Left ventricle myocardium inferior (tissue), 1 donor: ENCODE results near the gene PCBP3. TPM values are rescaled to one million over a fixed set of nuclear protein-coding genes. Genes with fewer than 3 reads are reported as not detected.
"Not testable (repeated sequence)": the region's sequence is repeated elsewhere in the genome, so short reads cannot be mapped to it uniquely, and the experiment has no call there.

Source experiments
- DNase-seq: peaks from one replicate; pipeline ENCODE4 v3.0.0-alpha.2; 2020
- H3K27ac ChIP-seq: fragments of 200-600 bp; replicated peaks from 2 replicates; pipeline ENCODE4 v1.8.0; 2021
- H3K27me3 ChIP-seq: fragments of 200-600 bp; 2 replicates; pipeline ENCODE4 v1.8.0; 2021; ENCODE audit warnings: low read depth
- H3K36me3 ChIP-seq: fragments of 200-600 bp; 2 replicates; pipeline ENCODE4 v1.8.0; 2021
- H3K4me1 ChIP-seq: fragments of 200-600 bp; 2 replicates; pipeline ENCODE4 v1.8.0; 2021
- H3K4me3 ChIP-seq: fragments of 200-600 bp; 2 replicates; pipeline ENCODE4 v1.8.0; 2021; ENCODE audit warnings: mild to moderate bottlenecking, moderate library complexity
- H3K9me3 ChIP-seq: fragments of 200-600 bp; replicated peaks from 2 replicates; pipeline ENCODE4 v1.8.0; 2021
- intact Hi-C: fragments of 100-400 bp; cut with micrococcal nuclease; formaldehyde crosslinking; loops from one replicate; pipeline ENCODE4 v1.11.0; 2022
- total RNA-seq: library from RNA; stranded (reverse); fragmentation: NEBNext Ultra II Directional; extraction: Animal tissue kit (Norgen Biotek cat#: 25700); gene quantifications from one replicate; pipeline ENCODE4 v1.2.1, GENCODE V29; 2021
- TF ChIP-seq, protein P1 (sequence below): fragments of 200-600 bp; IDR thresholded peaks from 2 replicates; pipeline ENCODE4 v1.8.0; 2021; ENCODE audit warnings: antibody characterized with exemption, mild to moderate bottlenecking, borderline replicate concordance
- donor health status: DM: no; HTN: yes; CAD: no; lungs with severe emphysema.

Gene PCBP3
- total RNA-seq, 1 donor from 2014 or later, result 2.9 TPM

DNA sequence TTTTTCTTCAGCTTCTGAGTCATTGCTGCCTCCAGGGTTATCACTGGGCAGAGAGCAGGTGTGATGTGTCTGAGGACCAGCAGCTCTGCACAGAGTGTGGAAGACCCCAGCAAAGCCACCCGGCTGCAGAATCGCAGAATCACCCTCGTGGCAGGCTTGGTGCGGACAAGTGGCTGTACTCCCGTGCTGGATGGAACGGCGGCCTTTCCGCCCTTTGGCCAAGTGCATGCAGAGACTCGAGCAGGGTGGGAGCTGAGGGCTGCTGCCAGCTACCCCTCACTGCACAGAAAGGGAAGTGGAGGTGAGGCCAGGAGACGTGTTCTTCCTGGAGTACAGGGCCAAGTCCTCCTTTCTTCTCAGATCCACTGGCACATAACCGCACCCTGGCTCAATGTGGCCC is 162.5 kb downstream of the PCBP3 start:
- intact Hi-C loops, result no loop called here
- Histone ChIP-seq H3K9me3 (peaks cover 3% of the 10 kb centered on the region), H3K4me3 (no peak overlapping the region), H3K36me3 (no peaks in the 10 kb centered on the region), H3K4me1 (no peaks in the 10 kb centered on the region), H3K27ac (no peak overlapping the region), H3K27me3 (no peaks in the 10 kb centered on the region)
- DNase-seq, result no peak
- TF ChIP-seq, protein P1, sequence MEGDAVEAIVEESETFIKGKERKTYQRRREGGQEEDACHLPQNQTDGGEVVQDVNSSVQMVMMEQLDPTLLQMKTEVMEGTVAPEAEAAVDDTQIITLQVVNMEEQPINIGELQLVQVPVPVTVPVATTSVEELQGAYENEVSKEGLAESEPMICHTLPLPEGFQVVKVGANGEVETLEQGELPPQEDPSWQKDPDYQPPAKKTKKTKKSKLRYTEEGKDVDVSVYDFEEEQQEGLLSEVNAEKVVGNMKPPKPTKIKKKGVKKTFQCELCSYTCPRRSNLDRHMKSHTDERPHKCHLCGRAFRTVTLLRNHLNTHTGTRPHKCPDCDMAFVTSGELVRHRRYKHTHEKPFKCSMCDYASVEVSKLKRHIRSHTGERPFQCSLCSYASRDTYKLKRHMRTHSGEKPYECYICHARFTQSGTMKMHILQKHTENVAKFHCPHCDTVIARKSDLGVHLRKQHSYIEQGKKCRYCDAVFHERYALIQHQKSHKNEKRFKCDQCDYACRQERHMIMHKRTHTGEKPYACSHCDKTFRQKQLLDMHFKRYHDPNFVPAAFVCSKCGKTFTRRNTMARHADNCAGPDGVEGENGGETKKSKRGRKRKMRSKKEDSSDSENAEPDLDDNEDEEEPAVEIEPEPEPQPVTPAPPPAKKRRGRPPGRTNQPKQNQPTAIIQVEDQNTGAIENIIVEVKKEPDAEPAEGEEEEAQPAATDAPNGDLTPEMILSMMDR, result no peak

DNA sequence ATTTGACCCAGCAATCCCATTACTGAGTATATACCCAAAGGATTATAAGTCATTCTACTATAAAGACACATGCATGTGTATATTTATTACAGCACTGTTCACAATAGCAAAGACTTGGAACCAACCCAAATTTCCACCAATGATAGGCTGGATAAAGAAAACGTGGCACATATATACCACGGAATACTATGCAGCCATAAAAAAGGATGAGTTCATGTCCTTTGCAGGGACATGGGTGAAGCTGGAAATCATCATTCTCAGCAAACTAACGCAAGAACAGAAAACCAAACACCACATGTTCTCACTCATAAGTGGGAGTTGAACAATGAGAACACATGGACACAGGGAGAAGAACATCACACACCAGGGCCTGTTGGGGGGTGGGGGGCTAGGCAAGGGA is 165.1 kb downstream of the PCBP3 start:
- H3K27me3 ChIP-seq, H3K36me3 ChIP-seq, H3K27ac ChIP-seq, H3K9me3 ChIP-seq, DNase-seq, H3K4me1 ChIP-seq, H3K4me3 ChIP-seq, intact Hi-C loops: not testable (repeated sequence)

DNA sequence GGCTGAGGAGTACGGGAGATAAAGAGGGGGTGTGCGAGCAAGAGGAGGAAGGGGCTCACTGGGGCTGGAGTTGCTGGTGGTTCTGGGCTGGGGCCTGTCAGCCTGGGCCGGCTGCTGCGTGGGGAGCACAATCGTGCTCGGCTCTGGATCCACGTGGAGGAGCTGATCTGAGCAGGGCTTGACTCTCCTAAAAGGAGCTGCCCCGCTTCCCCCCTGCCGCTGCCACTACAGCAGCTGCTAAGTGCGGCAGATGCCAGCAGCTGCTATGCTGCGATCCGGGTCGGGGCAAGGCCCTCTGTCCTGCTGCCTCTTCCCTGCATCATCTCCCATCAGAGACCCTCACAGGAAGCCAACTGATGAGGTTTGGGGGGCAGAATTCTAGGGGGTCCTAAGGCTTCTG is 165.9 kb downstream of the PCBP3 start:
- TF ChIP-seq, protein P1, result no peak
- intact Hi-C loops, result no loop called here
- DNase-seq, result no peak
- Histone ChIP-seq H3K9me3 (peaks cover 3% of the 10 kb centered on the region), H3K4me1 (no peaks in the 10 kb centered on the region), H3K4me3 (no peak overlapping the region), H3K27me3 (no peaks in the 10 kb centered on the region), H3K36me3 (no peaks in the 10 kb centered on the region), H3K27ac (no peak overlapping the region)

DNA sequence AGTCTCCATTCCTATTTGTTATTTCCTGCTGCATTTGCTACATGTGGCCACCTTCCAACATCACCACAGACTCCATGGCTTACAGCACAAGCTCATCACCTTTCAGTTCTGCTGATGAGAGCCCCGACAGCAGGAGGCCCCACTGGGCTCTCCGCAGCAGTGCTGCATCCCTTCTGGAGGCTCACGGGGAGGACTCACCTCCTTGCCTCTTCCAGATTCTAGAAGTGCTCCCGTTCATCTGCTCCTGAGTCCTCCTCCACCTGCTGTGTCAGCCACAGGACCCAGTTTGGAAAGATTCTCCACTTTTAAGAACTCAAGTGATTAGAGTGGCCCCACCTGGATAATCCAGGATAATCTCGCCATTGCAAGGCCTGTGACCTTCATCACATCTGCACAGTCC is 167.6 kb downstream of the PCBP3 start:
- TF ChIP-seq, protein P1, result no peak
- Histone ChIP-seq H3K4me1 (no peaks in the 10 kb centered on the region), H3K4me3 (no peak overlapping the region), H3K27me3 (no peaks in the 10 kb centered on the region), H3K27ac (no peak overlapping the region), H3K9me3 (peaks cover 3% of the 10 kb centered on the region), H3K36me3 (no peaks in the 10 kb centered on the region)
- intact Hi-C loops, result no loop called here
- DNase-seq, result no peak

DNA sequence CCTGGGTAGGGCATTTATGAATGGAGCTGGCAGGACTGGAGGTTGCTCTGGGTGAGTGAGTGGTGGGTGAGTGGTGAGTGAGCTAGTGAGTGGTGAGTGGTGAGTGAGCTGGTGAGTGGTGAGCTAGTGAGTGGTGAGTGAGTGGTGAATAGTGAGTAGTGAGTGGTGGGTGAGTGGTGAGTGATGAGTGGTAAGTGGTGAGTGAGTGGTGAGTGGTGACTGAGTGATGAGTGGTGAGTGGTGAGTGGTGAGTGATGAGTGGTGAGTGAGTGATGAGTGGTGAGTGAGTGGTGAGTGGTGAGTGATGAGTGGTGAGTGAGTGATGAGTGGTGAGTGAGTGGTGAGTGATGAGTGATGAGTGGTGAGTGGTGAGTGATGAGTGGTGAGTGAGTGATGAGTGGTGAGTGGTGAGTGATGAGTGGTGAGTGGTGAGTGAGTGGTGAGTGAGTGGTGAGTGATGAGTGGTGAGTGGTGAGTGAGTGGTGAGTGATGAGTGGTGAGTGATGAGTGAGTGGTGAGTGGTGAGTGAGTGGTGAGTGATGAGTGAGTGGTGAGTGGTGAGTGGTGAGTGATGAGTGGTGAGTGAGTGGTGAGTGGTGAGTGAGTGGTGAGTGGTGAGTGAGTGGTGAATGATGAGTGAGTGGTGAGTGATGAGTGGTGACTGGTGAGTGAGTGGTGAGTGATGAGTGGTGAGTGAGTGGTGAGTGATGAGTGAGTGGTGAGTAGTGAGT is 170.8 kb downstream of the PCBP3 start:
- H3K27me3 ChIP-seq, H3K36me3 ChIP-seq, DNase-seq, H3K4me3 ChIP-seq, H3K9me3 ChIP-seq, intact Hi-C loops, H3K27ac ChIP-seq, H3K4me1 ChIP-seq: not testable (repeated sequence)

DNA sequence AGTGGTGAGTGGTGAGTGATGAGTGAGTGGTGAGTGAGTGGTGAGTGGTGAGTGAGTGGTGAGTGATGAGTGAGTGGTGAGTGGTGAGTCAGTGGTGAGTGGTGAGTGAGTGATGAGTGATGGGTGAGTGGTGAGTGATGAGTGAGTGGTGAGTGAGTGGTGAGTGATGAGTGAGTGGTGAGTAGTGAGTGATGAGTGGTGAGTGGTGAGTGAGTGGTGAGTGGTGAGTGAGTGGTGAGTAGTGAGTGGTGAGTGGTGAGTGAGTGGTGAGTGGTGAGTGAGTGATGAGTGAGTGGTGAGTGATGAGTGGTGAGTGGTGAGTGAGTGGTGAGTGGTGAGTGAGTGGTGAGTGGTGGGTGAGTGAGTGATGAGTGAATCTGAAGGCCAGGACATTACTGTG is 172.3 kb downstream of the PCBP3 start:
- H3K27ac ChIP-seq, H3K36me3 ChIP-seq, H3K4me1 ChIP-seq, DNase-seq, H3K27me3 ChIP-seq, H3K9me3 ChIP-seq, H3K4me3 ChIP-seq, intact Hi-C loops: not testable (repeated sequence)

DNA sequence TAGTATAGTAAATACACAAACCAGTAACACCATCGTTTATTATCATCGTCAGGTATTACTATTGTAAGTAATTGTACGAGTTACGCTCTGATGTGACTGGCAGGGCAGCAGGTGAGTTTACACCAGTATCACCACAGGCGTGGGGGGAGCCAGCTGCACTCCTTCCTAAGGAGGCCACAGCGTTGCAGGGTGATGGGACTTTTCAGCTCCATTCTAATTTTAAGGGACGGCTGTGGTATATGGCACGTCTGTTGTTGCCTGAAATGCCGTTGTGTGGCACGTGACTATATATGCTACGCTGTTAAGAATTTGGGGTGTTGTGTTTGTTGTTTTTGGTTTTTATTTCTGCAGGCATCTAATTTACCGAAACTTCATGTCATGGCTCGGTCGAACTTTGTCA is 173.3 kb downstream of the PCBP3 start:
- intact Hi-C loops, result no loop called here
- H3K9me3 ChIP-seq, result no peaks in the 10 kb centered on the region

More for the DNA sequence above, 173.3 kb downstream of the PCBP3 start:
- TF ChIP-seq, protein P1, result no peak
- Histone ChIP-seq H3K4me3 (no peak overlapping the region), H3K27ac (no peak overlapping the region), H3K36me3 (no peaks in the 10 kb centered on the region), H3K27me3 (peaks cover 2% of the 10 kb centered on the region), H3K4me1 (no peaks in the 10 kb centered on the region)
- no peak for DNase-seq
